PFSK-1 (cell line): Measurements from ENCODE around the gene CD3E.

ENCODE experiments used
- FOXP2 ChIP-seq: optimal IDR thresholded peaks from 2 replicates; pipeline ENCODE3; 2011; ENCODE audit warnings: borderline replicate concordance, control low read depth, inconsistent platforms; ENCODE audit not compliant: insufficient read depth; ENCODE audit errors: extremely low read length, extremely low read depth
- POLR2AphosphoS5 ChIP-seq: IDR thresholded peaks from 2 replicates; pipeline ENCODE4 v1.6.1; 2012; ENCODE audit warnings: low read depth, mild to moderate bottlenecking, control low read depth, low read length, moderate library complexity
- REST ChIP-seq, 2 experiments: IDR thresholded peaks; 2 replicates each; pipeline versions ENCODE4 v1.6.1 to v1.8.0; 2011 to 2012; ENCODE audit warnings: low read depth in 2 of 2, low read length in 2 of 2, control low read depth in 1 of 2, inconsistent platforms in 1 of 2, mild to moderate bottlenecking in 1 of 2, moderate library complexity in 1 of 2; ENCODE audit not compliant: insufficient read depth in 1 of 2
- SIN3A ChIP-seq: IDR thresholded peaks from 2 replicates; pipeline ENCODE4 v1.6.1; 2012; ENCODE audit warnings: mild to moderate bottlenecking, low read length, moderate library complexity, borderline replicate concordance; ENCODE audit not compliant: insufficient read depth
- TAF1 ChIP-seq: IDR thresholded peaks from 2 replicates; pipeline ENCODE4 v1.6.1; 2012; ENCODE audit warnings: low read length, control low read depth, borderline replicate concordance; ENCODE audit not compliant: insufficient read depth

The CD3E gene

GRCh38 chr11:118272001-118272400 is 32.5 kb upstream of the CD3E start:
- TF ChIP-seq POLR2AphosphoS5 (no peak), SIN3A (no peak)

- TF ChIP-seq POLR2AphosphoS5 (no peak), TAF1 (no peak), REST (IDR thresholded peaks at IDR 0.05; ENCODE audit: insufficient read depth in 1 of 2, low read depth in 2 of 2, low read length in 2 of 2) (no peak), FOXP2 (no peak), SIN3A (no peak)
Measured at GRCh38 chr11:118274186-118274585, 30.3 kb upstream of the CD3E start.

GRCh38 chr11:118275176-118275575 is 29.4 kb upstream of the CD3E start:
- TF ChIP-seq SIN3A = no peak
- TF ChIP-seq REST (IDR thresholded peaks at IDR 0.05; ENCODE audit: insufficient read depth in 1 of 2, low read depth in 2 of 2, low read length in 2 of 2) = no peak
- no peak for TF ChIP-seq FOXP2
- TF ChIP-seq TAF1 = no peak
- TF ChIP-seq POLR2AphosphoS5 = no peak

- TF ChIP-seq SIN3A (no peak), REST (IDR thresholded peaks at IDR 0.05; ENCODE audit: insufficient read depth in 1 of 2, low read depth in 2 of 2, low read length in 2 of 2) (no peak), FOXP2 (no peak), POLR2AphosphoS5 (no peak)
Measured at GRCh38 chr11:118276422-118276821, 28.1 kb upstream of the CD3E start.

- TF ChIP-seq FOXP2 (no peak), REST (IDR thresholded peaks at IDR 0.05; ENCODE audit: insufficient read depth in 1 of 2, low read depth in 2 of 2, low read length in 2 of 2) (no peak), POLR2AphosphoS5 (no peak), SIN3A (no peak), TAF1 (no peak)
Measured at GRCh38 chr11:118277312-118277711, 27.2 kb upstream of the CD3E start.
